Right forelimb (tissue), 1 donor: ENCODE data around the gene SCN2A.

Experiments
- DNase-seq: peaks from one replicate; pipeline ENCODE4 v3.0.0-alpha.2; 2018

The SCN2A gene

GRCh38 chr2:165428926-165429325 lies 189.7 kb downstream of the SCN2A start:
- no peak for DNase-seq

- no peak for DNase-seq
Observed at GRCh38 chr2:165431014-165431413, 191.8 kb downstream of the SCN2A start.

- no peak for DNase-seq
Observed at GRCh38 chr2:165432234-165432966, 193.2 kb downstream of the SCN2A start.

- no peak for DNase-seq
Observed at GRCh38 chr2:165434865-165435496, 195.8 kb downstream of the SCN2A start.

DNA sequence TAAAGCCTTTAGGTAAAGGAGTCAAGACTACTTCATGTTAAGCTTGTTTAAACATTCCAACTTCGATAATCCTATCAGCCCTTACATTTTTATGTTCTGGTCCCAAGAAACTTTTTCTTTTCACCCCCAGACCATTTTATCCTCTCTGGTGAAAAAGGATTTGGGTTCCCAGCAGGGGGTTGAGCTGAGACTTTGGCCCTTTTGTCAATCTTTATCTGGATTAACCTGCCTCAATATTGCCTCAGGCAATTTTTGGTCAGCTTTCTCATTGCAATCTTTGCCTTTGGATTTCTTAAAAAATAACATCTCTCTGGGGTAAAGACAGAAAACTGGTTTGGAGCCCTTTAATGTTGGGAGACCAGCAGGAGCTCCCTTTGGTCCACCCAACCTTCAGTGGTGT lies 196.4 kb downstream of the SCN2A start:
- DNase-seq = no peak

- DNase-seq = no peak
Observed at GRCh38 chr2:165436559-165436958, 197.3 kb downstream of the SCN2A start.

DNA sequence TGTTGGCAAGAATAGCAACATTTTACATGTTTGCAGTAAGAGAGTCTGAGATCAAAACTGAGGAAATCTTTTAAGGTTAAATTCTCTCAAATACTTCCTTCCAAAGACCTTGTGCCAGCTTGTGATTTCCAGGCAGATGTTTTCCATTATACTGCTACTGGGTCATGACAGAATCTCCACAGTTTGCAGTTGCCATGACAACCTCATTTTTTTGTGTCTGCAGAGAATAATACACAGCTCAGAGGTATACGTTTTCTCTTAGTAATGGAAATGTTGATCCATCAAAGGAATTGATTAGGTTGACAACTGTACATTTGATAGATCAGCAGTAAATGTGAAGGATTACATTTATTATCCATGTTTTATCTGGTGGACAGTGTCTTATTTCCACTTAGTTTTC lies 201.2 kb downstream of the SCN2A start:
- no peak for DNase-seq
